Endometrial microvascular endothelial cells (primary cell): ENCODE data around the gene PSMC3. TPM values are rescaled to one million over a fixed set of nuclear protein-coding genes. Genes with fewer than 3 reads are reported as not detected.

Experiments used
- in situ Hi-C: cut with HindIII; loops from 2 replicates; pipeline ENCODE4 v1.10.0; 2017; ENCODE audit warnings: low sequenced_read_pairs, low pct_unique_long_range_greater_than_20kb; ENCODE audit errors: inconsistent ontology term
- total RNA-seq: library from RNA; depleted of rRNA; stranded (reverse); fragments of >200 nt; gene quantifications from one replicate; pipeline ENCODE4 v1.2.3, GENCODE V29; 2015; ENCODE audit errors: inconsistent ontology term

The PSMC3 gene
- total RNA-seq, 1 donor from 2014 or later, result 238 TPM

DNA sequence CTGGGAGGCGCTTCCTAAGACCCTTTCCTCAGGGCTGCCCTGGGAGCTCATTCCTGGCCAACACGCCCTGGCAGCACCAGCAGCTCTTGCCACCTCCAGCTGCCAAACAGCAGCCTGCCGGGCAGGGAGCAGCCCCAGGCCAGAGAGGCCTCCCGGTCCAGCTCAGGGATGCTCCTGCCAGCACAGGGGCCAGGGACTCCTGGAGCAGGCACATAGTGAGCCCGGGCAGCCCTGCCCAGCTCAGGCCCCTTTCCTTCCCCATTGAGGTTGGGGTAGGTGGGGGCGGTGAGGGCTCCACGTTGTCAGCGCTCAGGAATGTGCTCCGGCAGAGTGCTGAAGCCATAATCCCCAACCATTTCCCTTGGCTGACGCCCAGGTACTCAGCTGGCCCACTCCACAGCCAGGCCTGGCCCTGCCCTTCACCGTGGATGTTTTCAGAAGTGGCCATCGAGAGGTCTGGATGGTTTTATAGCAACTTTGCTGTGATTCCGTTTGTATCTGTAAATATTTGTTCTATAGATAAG, 10.2 kb downstream of the PSMC3 start:
- in situ Hi-C loops, result no loop called here

DNA sequence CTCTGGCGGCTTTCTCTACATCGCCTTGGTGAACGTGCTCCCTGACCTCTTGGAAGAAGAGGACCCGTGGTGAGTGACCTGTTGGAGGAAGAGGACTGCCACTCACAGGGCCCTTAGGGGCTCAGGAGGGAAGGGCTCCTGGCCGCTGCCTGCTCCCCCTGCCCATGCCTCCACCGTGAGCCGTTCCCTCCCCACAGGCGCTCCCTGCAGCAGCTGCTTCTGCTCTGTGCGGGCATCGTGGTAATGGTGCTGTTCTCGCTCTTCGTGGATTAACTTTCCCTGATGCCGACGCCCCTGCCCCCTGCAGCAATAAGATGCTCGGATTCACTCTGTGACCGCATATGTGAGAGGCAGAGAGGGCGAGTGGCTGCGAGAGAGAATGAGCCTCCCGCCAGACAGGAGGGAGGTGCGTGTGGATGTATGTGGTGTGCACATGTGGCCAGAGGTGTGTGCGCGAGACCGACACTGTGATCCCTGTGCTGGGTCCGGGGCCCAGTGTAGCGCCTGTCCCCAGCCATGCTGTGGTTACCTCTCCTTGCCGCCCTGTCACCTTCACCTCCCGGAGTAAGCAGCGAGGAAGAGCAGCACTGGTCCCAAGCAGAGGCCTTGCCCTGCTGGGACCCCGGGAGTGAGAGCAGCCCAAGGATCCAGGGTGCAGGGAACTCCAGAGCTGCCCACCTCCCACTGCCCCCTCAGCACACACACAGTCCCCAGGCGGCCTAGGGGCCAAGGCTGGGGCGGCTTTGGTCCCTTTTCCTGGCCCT, 11.0 kb downstream of the PSMC3 start:
- in situ Hi-C loops, result no loop called here

DNA sequence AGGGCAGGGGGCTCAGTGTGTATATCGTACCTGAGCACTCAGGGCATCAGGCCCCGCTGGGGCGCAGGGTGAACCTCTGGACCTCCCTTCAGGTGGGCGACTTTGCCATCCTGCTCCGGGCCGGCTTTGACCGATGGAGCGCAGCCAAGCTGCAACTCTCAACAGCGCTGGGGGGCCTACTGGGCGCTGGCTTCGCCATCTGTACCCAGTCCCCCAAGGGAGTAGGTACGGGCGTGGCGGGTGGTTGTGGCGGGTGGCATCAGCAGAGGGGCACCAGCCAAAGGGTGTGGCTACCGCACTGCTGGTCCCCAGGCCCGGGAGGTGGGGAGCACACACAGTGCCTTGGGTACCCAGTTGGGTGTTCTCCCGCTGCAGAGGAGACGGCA, 11.6 kb downstream of the PSMC3 start:
- in situ Hi-C loops, result no loop called here

DNA sequence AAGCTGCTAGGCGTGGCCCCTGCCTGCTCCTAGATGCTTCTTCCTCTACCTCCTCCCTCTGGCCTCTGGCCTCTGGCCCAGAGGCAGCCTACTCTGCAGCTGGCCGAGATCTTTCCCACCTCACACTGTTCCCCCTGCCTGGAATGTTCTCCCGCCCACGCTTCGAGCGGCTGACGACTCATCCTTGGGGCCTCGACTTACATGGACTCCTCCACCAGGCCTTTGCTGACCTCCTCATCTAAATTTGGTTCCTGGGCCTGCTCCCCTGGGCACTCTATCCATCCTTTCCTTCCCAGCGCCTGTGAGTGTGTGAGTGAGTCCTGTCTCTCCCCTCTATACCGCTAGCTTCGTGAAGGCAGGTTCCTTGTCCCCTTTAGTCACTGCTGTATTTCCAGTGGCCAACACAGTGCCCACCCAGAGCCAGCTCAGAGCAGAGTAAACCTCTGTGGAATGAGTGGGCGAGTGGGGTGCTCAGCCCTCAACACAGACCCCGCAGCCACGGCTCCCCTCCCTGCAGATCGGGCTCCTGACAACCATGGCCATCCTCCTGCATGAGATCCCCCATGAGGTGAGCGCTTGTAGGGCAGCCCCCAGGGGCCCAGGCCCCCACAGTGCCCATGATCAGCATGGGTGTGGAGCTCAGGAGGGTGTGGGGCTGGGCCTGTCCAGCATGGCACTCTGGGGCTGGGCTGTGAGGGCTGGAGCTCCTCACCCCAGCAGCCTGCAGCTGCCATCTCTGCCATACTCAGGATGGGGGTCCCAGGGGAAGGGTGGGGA, 12.1 kb downstream of the PSMC3 start:
- in situ Hi-C loops, result no loop called here

DNA sequence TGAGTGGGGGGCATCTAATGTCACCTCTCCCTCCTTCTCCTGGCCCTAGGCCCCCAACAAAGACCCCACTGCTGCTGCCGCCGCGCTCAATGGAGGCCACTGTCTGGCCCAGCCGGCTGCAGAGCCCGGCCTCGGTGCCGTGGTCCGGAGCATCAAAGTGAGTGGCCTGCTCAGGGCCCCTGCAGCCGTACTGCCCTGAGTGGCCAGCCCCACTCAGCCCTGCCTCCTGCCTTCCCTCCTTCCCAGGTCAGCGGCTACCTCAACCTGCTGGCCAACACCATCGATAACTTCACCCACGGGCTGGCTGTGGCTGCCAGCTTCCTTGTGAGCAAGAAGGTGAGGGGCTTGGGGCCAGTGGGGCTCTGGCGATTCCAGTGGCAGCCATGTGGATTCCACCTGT, 12.9 kb downstream of the PSMC3 start:
- in situ Hi-C loops, result no loop called here

DNA sequence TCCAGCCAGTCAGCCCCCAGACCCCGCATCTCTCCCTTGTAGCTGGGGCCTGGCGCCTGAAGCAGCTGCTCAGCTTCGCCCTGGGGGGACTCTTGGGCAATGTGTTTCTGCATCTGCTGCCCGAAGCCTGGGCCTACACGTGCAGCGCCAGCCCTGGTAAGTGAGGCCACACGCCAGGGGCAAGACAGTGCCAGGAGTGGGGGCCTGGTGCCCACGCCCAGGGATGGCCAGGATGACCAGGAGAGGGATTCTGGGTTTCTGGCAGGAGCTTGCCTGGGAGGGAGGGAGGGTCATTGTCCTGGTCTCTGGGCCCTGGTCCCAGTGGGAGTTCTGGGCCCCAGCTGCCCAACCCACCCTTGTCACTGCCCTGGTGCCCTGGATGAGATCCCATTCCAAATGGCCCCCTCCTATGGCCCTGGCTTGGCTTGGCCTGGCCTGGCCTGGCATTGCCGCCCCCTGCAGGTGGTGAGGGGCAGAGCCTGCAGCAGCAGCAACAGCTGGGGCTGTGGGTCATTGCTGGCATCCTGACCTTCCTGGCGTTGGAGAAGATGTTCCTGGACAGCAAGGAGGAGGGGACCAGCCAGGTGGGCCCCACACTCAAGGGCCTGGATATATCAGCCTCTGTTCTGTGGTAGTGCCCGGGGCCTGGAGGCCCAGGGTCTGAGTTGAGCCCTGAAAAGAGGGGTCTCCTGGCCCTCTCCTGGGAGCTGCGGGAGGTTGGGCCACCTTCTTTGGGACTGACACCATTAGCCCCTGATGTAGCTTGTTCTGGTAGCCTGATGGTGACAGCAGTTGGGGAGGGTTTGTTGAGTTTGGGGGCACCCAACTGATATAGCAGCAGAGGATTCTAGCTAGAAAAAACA, 14.1 kb downstream of the PSMC3 start:
- in situ Hi-C loops, result no loop called here

DNA sequence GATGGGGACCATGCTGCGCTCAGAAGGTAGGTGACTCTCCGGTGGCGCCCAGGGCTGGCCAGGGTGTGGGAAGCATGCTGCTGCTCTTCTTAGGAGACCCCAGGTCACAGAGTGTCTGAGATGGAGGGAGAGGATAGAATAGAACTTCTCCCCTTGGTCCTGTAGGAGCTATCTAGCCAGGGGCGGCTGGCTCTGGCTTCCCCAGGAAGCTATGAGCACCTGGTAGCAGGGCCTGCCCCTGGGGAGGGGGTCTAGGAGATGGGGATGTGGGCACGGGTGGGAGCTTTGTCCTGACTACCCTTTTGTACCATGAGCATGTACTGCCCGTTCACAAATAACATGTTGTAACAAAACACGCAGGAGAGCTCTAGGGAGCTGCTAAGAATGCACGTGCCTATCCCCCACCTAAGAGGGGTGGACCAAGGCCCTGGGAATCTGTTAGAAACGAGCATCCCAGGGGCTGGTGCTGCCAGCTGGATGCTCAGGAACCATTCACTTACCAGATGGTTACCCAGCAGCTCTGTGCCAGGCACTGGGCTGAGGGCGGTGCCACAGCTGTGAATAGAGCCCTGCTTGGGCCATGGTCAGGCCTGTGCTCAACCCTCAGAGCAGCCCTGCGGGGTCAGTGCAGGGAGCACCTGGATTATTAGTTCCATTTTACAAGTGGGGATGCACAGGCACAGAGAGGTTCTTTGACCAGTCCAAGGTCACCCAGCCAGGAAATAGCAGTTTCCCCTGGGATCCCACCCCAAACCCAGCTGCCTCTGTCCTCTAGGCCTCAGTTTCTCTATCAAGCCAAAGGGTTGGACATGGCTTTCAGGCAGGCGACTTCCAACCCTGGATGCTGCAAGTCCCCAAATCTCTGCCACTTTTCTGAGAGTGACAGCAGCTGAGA, 15.6 kb downstream of the PSMC3 start:
- in situ Hi-C loops, result no loop called here

DNA sequence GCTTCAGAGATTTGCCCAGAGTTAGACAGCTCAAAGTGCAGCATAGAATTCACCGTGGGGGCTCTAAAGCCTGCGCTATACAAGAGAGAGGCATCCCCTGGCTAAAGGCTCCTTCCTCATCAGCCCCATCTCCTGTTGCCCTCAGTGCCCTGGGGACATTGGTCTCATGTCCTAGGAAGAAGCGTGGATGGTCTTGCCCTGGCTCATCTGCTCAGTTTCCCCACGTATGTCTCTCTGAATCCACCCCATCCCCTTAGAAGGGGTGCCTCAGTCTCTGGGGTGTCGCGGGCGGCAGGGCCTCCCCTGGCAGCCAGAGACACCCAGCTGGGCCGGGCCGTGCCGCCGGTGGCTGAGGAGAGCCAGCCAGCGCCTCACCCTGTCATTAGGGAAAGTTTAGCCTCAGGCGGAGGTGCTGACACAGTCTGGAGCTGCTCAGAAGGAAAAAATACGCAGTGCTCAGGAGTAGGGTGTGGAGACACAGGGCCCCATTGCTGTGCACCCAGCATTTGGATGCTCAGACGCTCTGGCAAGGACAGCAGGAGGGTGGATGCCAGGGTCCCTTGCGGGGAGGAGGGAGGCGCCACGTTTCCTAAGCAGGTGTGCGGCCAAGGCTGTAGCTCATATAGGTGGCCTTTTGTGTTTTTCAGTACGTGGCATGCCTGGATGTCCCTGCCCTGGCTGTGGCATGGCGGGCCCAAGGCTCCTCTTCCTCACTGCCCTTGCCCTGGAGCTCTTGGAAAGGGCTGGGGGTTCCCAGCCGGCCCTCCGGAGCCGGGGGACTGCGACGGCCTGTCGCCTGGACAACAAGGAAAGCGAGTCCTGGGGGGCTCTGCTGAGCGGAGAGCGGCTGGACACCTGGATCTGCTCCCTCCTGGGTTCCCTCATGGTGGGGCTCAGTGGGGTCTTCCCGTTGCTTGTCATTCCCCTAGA, 16.5 kb downstream of the PSMC3 start:
- in situ Hi-C loops, result no loop called here

DNA sequence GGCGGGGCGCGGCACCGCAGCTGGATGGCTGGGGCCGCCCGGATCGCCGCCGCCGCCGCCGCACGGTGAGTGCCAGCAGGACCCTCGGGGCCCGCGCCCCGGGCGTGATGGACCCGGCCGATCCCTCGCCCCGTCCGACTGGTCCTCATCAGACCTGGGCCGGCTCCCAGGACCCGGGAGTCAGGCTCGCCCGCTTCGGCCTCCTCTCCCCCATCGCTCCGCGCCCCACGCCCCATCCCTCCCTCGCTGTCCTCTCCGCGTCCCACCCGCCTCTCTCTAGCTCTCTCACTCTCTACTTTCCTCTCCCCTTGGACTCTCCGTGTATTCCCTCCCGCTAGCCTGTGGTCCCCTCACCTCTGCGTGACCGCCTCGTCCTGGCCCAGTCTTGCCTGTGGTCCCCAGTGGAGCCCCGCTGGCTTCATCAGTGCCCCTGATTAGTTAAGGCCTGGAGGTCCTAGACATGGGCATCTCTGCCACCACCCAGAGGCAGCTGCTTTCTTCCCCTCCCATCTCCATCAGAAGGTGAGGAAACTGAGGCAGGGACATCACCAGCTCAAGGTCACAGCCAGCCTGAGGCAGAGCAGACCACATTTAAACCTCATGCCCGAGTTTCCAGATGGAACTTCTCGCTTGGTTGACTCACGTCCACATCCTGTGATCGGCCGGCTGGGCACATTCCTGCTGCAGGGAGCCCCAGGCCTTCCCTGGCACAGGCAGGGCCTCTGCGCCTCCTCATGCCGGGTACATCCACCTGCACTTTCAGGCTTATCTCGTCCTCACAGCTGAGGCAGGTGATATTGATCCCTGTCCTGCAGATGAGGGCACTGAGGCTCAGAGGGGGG, 17.4 kb downstream of the PSMC3 start:
- in situ Hi-C loops, result no loop called here

DNA sequence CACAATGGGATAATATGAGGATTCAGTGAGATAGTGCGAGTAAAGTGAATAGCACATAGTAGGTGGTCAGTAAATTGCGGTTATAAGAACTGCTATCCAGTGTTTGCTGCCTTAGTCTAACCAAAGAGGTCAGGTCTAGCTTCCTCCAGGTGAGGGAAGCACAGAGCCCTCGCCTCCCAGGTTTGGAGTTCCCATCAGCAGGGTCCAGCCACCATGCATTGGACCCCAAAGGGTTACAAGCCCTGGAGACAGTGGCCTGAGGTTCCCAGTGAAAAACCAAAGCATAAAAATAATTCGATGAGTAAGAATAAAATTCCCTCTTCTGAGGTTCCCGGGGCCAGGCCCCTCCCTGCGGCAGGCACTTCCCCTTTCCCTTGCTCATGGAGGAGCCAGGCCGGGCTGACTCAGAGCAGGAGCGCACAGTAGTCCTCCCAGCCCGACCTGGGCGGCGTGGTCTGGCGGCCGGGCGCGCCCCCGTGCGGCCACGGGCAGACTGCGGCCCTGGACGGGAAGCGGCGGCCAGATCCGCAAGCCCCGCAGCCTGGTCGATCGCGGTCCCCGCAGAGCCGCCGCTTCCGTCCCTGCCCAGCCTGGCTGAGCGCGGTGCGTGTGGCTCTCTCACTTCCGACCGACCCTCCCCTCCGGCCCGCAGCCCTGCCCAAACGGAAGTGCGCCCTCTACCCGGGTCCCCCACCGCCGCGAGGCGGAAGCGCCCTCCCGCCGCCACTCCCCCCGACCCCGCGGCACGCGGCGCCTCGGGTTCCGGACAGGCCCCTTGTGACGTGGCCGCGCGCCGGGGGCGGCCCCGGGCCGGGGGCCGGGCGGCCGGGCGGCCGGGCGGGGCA, 18.3 kb downstream of the PSMC3 start, which contains the start of gene SLC39A13:
SLC39A13 (plus strand) TSS at position 845 of the 845 bp plus-strand sequence. CDS start 1,505 bp downstream, outside the sequence.
- in situ Hi-C loops, result no loop called here

DNA sequence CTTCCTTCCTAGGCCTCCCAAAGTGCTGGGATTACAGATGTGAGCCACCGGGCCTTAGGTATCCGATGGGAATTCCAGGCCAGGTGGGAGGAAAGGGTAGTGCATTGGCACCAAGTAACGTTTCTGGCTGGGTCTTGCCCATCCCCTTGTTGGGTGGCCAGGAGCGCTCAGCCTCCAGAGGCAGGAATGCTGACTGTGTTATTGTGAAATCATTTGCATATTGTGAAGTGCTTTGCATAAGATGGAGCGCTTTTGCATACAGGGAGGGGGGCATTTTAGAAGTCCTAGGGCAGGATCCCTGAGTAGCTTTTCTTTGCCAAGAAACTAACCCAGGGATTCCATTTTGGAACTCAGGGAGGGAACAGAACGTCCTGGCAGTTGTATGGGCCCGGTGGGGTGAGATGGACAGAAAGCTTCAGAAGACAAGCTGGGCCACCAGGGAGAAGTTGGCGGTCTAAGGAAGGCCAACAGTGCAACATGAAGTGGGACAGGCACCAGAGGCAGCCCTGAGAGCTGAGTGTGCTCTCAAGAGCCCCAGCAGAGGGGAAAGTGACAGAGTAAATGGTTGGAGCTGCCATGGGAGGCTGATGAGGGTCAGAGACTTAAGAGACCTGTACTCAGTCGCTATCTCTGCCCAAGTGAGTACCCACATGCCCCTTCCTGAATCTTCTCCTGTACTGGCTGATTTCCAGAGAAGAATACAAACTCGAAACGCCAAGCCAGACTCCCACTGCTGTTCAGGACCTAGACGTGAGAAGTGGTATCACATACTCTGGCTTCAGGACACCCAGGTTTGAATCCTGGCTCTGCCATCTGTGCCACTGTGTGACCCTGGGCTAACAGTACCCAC, 19.1 kb downstream of the PSMC3 start:
- in situ Hi-C loops, result no loop called here

DNA sequence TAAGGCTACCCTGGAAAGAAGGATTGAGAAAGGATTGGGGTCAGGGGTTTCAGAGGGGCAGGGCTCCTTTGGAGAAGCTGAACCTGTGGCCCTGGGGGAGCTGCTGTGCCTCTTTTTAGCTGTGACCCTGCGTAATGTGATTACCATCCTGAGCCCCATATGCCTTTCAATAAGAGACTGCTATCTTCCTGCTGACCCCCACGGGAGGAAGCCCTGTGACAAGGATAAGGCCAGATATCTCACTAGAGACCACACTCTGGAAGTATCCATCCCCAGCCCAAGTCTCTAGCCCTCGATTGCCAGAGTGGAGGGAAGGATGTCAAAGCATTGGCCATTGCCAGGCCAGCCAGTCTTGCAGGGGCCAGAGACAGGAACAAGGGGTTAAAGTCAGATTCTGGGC, 22.7 kb downstream of the PSMC3 start:
- in situ Hi-C loops, result no loop called here

DNA sequence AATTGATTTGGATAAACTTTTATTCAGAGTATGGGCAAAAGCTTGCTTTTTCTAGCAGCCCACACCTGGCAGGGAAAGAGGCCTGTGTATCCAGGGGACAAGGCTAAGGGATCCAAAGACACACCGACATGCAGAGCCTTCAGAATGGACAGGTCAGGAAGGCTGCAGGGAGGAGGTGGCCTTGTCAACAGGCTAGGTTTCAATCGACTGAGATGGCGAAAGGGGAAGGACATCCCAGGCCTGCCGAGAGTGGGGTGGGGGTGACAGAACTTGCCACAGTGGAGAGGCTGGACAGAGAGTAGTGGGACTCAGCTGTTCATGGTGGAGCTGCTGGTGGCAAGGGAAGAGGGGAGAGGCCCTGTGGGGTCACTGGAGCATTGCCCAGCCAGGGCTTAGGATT, 23.1 kb downstream of the PSMC3 start:
- in situ Hi-C loops, result no loop called here

DNA sequence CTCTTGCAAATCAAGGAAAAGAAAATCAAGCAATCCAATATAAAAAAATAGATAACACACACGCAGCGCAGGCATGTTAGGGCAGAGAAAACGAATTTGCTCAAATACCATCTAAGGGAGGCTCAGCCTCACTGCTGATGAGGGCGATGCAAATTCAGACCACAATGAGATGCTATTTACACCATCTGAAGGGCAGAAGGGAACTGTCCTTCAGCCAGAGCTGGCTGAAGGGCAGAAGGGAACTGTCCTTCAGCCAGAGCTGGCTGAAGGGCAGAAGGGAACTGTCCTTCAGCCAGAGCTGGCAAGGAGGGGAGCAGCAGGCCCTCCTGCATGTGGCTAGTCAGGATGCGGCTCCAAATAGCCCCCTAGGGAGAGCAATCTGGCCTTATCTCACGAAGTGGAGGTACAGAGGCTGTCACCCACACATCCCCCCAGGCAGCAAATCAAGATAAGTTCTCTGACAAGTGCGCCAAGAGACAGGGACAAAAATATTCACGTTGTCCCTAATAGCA, 25.4 kb downstream of the PSMC3 start:
- in situ Hi-C loops, result no loop called here
